K562 (cell line): ENCODE measurements around the gene AK2. TPM values are rescaled to one million over a fixed set of nuclear protein-coding genes. Genes with fewer than 3 reads are reported as not detected.
A peak's percentile ranks its signal among the peaks of the same experiment; 100 is the strongest.

Experiments used
- CBFB ChIP-seq: sonication (generic); formaldehyde crosslinking; IDR thresholded peaks from 2 replicates; pipeline ENCODE4 v1.4.0; 2020; ENCODE audit warnings: mild to moderate bottlenecking, missing genetic modification reagents
- EP400 ChIP-seq: fragments of 450-650 bp; IDR thresholded peaks from 2 replicates; pipeline ENCODE4 v1.6.1; 2017; ENCODE audit warnings: antibody characterized with exemption, mild to moderate bottlenecking, moderate library complexity
- FOXK2 ChIP-seq, 2 experiments: fragments of 450-650 bp; IDR thresholded peaks in 1 of 2; conservative IDR thresholded peaks in 1 of 2; 2 replicates each; pipeline ENCODE4 v1.6.1; 2016; ENCODE audit warnings: low read depth in 2 of 2, mild to moderate bottlenecking in 1 of 2
- GABPB2 ChIP-seq: fragments of 250-450 bp; sonication (Bioruptor Pico); conservative IDR thresholded peaks from 2 replicates; pipeline ENCODE4 v1.5.1; 2021; ENCODE audit warnings: mild to moderate bottlenecking
- HEY1 ChIP-seq: fragments of 250-450 bp; sonication (Bioruptor Pico); IDR thresholded peaks from 2 replicates; pipeline ENCODE4 v1.5.0; 2020; ENCODE audit warnings: mild to moderate bottlenecking, moderate library complexity, borderline replicate concordance
- HOMEZ ChIP-seq: fragments of 250-450 bp; sonication (Bioruptor Pico); IDR thresholded peaks from 2 replicates; pipeline ENCODE4 v1.4.0; 2020; ENCODE audit warnings: mild to moderate bottlenecking, moderate library complexity
- MED1 ChIP-seq: sonication (generic); formaldehyde crosslinking; IDR thresholded peaks from 2 replicates; pipeline ENCODE4 v1.8.1; 2023; ENCODE audit warnings: missing genetic modification reagents, borderline replicate concordance
- PURB ChIP-seq: sonication (generic); formaldehyde crosslinking; IDR thresholded peaks from 2 replicates; pipeline ENCODE4 v1.9.0; 2021; ENCODE audit warnings: low read depth, mild to moderate bottlenecking, missing genetic modification reagents
- RBM34 ChIP-seq: fragments of 200-400 bp; formaldehyde crosslinking; IDR thresholded peaks from 2 replicates; pipeline ENCODE4 v1.6.1; 2018; ENCODE audit warnings: low read length, borderline replicate concordance; ENCODE audit not compliant: insufficient read depth
- SIN3A ChIP-seq, 2 experiments: fragments of 150-350 bp in 1 of 2; IDR thresholded peaks; 2 replicates each; pipeline ENCODE4 v1.6.1; 2011 to 2016; ENCODE audit warnings: borderline replicate concordance in 2 of 2, low read depth in 2 of 2, low read length in 2 of 2, mild to moderate bottlenecking in 2 of 2, moderate library complexity in 2 of 2; ENCODE audit not compliant: control insufficient read depth in 1 of 2
- SMARCA4 ChIP-seq: fragments of 450-650 bp; IDR thresholded peaks from 2 replicates; pipeline ENCODE4 v1.6.1; 2016
- SMC3 ChIP-seq: conservative IDR thresholded peaks from 2 replicates; pipeline ENCODE4 v1.6.1; 2011; ENCODE audit warnings: low read depth, low read length, improper control_type of control experiment; ENCODE audit not compliant: insufficient read depth
- TAF15 ChIP-seq: fragments of 200-400 bp; formaldehyde crosslinking; IDR thresholded peaks from 2 replicates; pipeline ENCODE4 v1.6.1; 2017; ENCODE audit warnings: mild to moderate bottlenecking, low read depth, low read length, moderate library complexity
- THRAP3 ChIP-seq: fragments of 450-650 bp; IDR thresholded peaks from 2 replicates; pipeline ENCODE4 v1.6.1; 2016; ENCODE audit warnings: mild to moderate bottlenecking, inconsistent platforms, borderline replicate concordance
- U2AF1 ChIP-seq: fragments of 200-400 bp; formaldehyde crosslinking; optimal IDR thresholded peaks from 2 replicates; pipeline ENCODE3; 2017; ENCODE audit warnings: mild to moderate bottlenecking, low read depth, low read length, moderate library complexity
- ZBTB43 ChIP-seq: sonication (generic); formaldehyde crosslinking; IDR thresholded peaks from 2 replicates; pipeline ENCODE4 v1.8.0; 2023; ENCODE audit warnings: mild to moderate bottlenecking, missing genetic modification reagents
- ZNF609 ChIP-seq: sonication (generic); formaldehyde crosslinking; IDR thresholded peaks from 2 replicates; pipeline ENCODE4 v1.8.1; 2023; ENCODE audit warnings: missing genetic modification reagents, mild to moderate bottlenecking, borderline replicate concordance
- ZZZ3 ChIP-seq: fragments of 450-650 bp; IDR thresholded peaks from 2 replicates; pipeline ENCODE4 v1.6.1; 2016; ENCODE audit warnings: antibody characterized with exemption, mild to moderate bottlenecking, moderate library complexity
- polyA plus RNA-seq, 8 experiments: library from polyadenylated mRNA; depleted of rRNA in 4 of 8; stranded (reverse) in 5 of 8; unstranded in 3 of 8; fragments of >200 nt; fragmentation: Nextera tagmentation in 2 of 8; fragmentation: Illumina TruSeq in 1 of 8; extraction: Ambion mirVana in 2 of 8; extraction: Trizol in 1 of 8; gene quantifications; 2 replicates each; pipeline versions ENCODE4 v1.2.1 to v1.2.3, GENCODE V29; 2011 to 2014; ENCODE audit warnings: inconsistent platforms in 1 of 8, missing spikeins in 1 of 8
- total RNA-seq, 7 experiments: library from RNA; depleted of rRNA in 6 of 7; stranded (reverse); fragments of >200 nt in 6 of 7; fragmentation: Illumina TruSeq in 2 of 7; extraction: Trizol in 2 of 7; gene quantifications; 2 replicates each; pipeline versions ENCODE4 v1.2.1 to v1.2.3, GENCODE V29; 2011 to 2021; ENCODE audit warnings: low replicate concordance in 1 of 7

AK2 gene
- total and polyA plus RNA-seq, 9 of the 15 experiments (the other 6 are each of a cell fraction or from before 2014, with no cell fraction given), result 105 to 1,050 (median 509) TPM

- TF ChIP-seq ZNF609 (CRISPR knock-in tag), result no peak
- TF ChIP-seq CBFB (CRISPR knock-in tag), result no peak
- TF ChIP-seq ZBTB43 (CRISPR knock-in tag), result no peak
- TF ChIP-seq GABPB2, result no peak
- no peak for TF ChIP-seq TAF15
- TF ChIP-seq HEY1 (CRISPR knock-in tag), result no peak
- TF ChIP-seq RBM34, result no peak
- no peak for TF ChIP-seq THRAP3
- TF ChIP-seq U2AF1, result no peak
- TF ChIP-seq SMARCA4, result peak; percentile 73; the same call in 1 of the 2 replicates
- no peak for TF ChIP-seq MED1
- no peak for TF ChIP-seq ZZZ3
- no peak for TF ChIP-seq HOMEZ (CRISPR knock-in tag)
- TF ChIP-seq SMC3, result no peak
- no peak for TF ChIP-seq SIN3A (IDR thresholded peaks at IDR 0.05; ENCODE audit: borderline replicate concordance in 2 of 2, control insufficient read depth in 1 of 2, low read depth in 2 of 2, low read length in 2 of 2)
- TF ChIP-seq PURB (CRISPR knock-in tag), result no peak
- no peak for TF ChIP-seq FOXK2 (conservative IDR thresholded peaks at IDR 0.05 in 1 of 2, IDR thresholded peaks at IDR 0.05 in 1 of 2; ENCODE audit: low read depth in 2 of 2)
- TF ChIP-seq EP400, result peak; percentile 52; the same call in 1 of the 2 replicates
Measured at GRCh38 chr1:33050221-33051076, 13.8 kb upstream of the AK2 start (continued).
